Measurements from ENCODE around the gene SLC39A13. TPM values are rescaled to one million over a fixed set of nuclear protein-coding genes. Genes with fewer than 3 reads are reported as not detected.

The SLC39A13 gene
- total and polyA plus RNA-seq, 2 of the 13 experiments (the other 11 are each of a cell fraction or from before 2014, with no cell fraction given), result 15.3 to 30.5 TPM

DNA sequence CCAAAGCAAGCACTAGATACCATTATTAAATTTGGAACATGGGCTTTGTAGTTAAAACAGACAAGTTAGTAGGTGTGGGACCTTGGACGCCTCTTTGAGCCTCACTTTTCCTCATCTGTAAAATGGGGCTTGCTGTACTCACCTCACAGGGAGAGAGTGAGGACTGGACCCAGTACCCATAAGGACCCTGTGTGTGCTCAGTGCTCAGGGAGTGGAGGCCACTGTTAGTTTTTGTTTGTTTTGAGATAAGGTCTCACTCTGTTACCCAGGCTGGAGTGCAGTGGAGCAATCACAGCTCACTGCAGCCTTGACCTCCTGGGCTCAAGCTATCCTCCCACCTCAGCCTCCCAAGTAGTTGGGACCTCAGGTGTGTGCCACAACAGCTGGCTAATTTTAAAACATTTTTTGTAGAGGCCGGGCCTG, 31.7 kb downstream of the SLC39A13 start (continued):
- TF ChIP-seq, protein P1, sequence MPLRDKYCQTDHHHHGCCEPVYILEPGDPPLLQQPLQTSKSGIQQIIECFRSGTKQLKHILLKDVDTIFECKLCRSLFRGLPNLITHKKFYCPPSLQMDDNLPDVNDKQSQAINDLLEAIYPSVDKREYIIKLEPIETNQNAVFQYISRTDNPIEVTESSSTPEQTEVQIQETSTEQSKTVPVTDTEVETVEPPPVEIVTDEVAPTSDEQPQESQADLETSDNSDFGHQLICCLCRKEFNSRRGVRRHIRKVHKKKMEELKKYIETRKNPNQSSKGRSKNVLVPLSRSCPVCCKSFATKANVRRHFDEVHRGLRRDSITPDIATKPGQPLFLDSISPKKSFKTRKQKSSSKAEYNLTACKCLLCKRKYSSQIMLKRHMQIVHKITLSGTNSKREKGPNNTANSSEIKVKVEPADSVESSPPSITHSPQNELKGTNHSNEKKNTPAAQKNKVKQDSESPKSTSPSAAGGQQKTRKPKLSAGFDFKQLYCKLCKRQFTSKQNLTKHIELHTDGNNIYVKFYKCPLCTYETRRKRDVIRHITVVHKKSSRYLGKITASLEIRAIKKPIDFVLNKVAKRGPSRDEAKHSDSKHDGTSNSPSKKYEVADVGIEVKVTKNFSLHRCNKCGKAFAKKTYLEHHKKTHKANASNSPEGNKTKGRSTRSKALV (CRISPR knock-in tag; IDR thresholded peaks at IDR 0.05), result no peak
- TF ChIP-seq, protein P2, sequence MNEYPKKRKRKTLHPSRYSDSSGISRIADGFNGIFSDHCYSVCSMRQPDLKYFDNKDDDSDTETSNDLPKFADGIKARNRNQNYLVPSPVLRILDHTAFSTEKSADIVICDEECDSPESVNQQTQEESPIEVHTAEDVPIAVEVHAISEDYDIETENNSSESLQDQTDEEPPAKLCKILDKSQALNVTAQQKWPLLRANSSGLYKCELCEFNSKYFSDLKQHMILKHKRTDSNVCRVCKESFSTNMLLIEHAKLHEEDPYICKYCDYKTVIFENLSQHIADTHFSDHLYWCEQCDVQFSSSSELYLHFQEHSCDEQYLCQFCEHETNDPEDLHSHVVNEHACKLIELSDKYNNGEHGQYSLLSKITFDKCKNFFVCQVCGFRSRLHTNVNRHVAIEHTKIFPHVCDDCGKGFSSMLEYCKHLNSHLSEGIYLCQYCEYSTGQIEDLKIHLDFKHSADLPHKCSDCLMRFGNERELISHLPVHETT (CRISPR knock-in tag; conservative IDR thresholded peaks at IDR 0.05), result no peak
- TF ChIP-seq ZSCAN20 (CRISPR knock-in tag; IDR thresholded peaks at IDR 0.05; ENCODE audit: borderline replicate concordance), result no peak
- no peak for TF ChIP-seq POLR2AphosphoS5 (IDR thresholded peaks at IDR 0.05; ENCODE audit: low read depth, low read length)
- no peak for TF ChIP-seq ZNF773 (CRISPR knock-in tag; IDR thresholded peaks at IDR 0.05; ENCODE audit: borderline replicate concordance)
- no peak for TF ChIP-seq KDM5B (CRISPR knock-in tag; IDR thresholded peaks at IDR 0.05; ENCODE audit: borderline replicate concordance)
- TF ChIP-seq, protein P3, sequence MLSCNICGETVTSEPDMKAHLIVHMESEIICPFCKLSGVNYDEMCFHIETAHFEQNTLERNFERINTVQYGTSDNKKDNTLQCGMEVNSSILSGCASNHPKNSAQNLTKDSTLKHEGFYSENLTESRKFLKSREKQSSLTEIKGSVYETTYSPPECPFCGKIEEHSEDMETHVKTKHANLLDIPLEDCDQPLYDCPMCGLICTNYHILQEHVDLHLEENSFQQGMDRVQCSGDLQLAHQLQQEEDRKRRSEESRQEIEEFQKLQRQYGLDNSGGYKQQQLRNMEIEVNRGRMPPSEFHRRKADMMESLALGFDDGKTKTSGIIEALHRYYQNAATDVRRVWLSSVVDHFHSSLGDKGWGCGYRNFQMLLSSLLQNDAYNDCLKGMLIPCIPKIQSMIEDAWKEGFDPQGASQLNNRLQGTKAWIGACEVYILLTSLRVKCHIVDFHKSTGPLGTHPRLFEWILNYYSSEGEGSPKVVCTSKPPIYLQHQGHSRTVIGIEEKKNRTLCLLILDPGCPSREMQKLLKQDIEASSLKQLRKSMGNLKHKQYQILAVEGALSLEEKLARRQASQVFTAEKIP (CRISPR knock-in tag; IDR thresholded peaks at IDR 0.05; ENCODE audit: borderline replicate concordance), result no peak
- TF ChIP-seq, protein P4, sequence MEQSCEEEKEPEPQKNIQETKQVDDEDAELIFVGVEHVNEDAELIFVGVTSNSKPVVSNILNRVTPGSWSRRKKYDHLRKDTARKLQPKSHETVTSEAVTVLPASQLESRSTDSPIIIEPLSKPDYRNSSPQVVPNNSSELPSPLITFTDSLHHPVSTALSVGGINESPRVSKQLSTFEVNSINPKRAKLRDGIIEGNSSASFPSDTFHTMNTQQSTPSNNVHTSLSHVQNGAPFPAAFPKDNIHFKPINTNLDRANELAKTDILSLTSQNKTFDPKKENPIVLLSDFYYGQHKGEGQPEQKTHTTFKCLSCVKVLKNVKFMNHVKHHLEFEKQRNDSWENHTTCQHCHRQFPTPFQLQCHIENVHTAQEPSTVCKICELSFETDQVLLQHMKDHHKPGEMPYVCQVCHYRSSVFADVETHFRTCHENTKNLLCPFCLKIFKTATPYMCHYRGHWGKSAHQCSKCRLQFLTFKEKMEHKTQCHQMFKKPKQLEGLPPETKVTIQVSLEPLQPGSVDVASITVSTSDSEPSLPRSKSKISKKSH (CRISPR knock-in tag; IDR thresholded peaks at IDR 0.05; ENCODE audit: borderline replicate concordance), result no peak
- TF ChIP-seq ZFX (CRISPR knock-in tag; IDR thresholded peaks at IDR 0.05; ENCODE audit: low read depth), result no peak
- TF ChIP-seq RFXAP (CRISPR knock-in tag; IDR thresholded peaks at IDR 0.05; ENCODE audit: borderline replicate concordance), result no peak
- no peak for TF ChIP-seq RBAK (CRISPR knock-in tag; IDR thresholded peaks at IDR 0.05)
- TF ChIP-seq ZNF781 (CRISPR knock-in tag; IDR thresholded peaks at IDR 0.05; ENCODE audit: borderline replicate concordance, not compliant biosample characterization), result no peak
- TF ChIP-seq, protein P5, sequence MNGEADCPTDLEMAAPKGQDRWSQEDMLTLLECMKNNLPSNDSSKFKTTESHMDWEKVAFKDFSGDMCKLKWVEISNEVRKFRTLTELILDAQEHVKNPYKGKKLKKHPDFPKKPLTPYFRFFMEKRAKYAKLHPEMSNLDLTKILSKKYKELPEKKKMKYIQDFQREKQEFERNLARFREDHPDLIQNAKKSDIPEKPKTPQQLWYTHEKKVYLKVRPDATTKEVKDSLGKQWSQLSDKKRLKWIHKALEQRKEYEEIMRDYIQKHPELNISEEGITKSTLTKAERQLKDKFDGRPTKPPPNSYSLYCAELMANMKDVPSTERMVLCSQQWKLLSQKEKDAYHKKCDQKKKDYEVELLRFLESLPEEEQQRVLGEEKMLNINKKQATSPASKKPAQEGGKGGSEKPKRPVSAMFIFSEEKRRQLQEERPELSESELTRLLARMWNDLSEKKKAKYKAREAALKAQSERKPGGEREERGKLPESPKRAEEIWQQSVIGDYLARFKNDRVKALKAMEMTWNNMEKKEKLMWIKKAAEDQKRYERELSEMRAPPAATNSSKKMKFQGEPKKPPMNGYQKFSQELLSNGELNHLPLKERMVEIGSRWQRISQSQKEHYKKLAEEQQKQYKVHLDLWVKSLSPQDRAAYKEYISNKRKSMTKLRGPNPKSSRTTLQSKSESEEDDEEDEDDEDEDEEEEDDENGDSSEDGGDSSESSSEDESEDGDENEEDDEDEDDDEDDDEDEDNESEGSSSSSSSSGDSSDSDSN (CRISPR knock-in tag; IDR thresholded peaks at IDR 0.05), result 0 out of 2 replicates have a peak, but pooled peaks have one; percentile 35
- TF ChIP-seq PCBP1 (IDR thresholded peaks at IDR 0.05; ENCODE audit: borderline replicate concordance, low read depth, low read length), result no peak
- TF ChIP-seq ZBTB3 (CRISPR knock-in tag; IDR thresholded peaks at IDR 0.05; ENCODE audit: borderline replicate concordance, low read depth), result peak; percentile 29; the same call in 1 of the 2 replicates
- 0 out of 2 replicates have a peak, but pooled peaks have one; percentile 15 for TF ChIP-seq ZKSCAN8 (CRISPR knock-in tag; IDR thresholded peaks at IDR 0.05; ENCODE audit: borderline replicate concordance)
- no peak for TF ChIP-seq PAF1 (CRISPR knock-in tag; IDR thresholded peaks at IDR 0.05)
- TF ChIP-seq ZNF432 (CRISPR knock-in tag; IDR thresholded peaks at IDR 0.05; ENCODE audit: borderline replicate concordance), result no peak
- no peak for TF ChIP-seq TOE1 (CRISPR knock-in tag; IDR thresholded peaks at IDR 0.05)
- TF ChIP-seq MED1 (CRISPR knock-in tag; IDR thresholded peaks at IDR 0.05), result peak; percentile 45; the same call in 1 of the 2 replicates
- TF ChIP-seq CREB1 (IDR thresholded peaks at IDR 0.05), result no peak
- TF ChIP-seq CREB1 (CRISPR knock-in tag; IDR thresholded peaks at IDR 0.05), result no peak
